PC-3 (cell line): ENCODE results near the gene SNX13. TPM values are rescaled to one million over a fixed set of nuclear protein-coding genes. Genes with fewer than 3 reads are reported as not detected.
A peak's percentile ranks its signal among the peaks of the same experiment; 100 is the strongest.

ENCODE experiments used
- ATAC-seq: fragments of 200-7000 bp; cut with Tn5 transposase; 2 replicates; pipeline ENCODE4 v1.9.1; 2020; ENCODE audit warnings: mild to moderate bottlenecking, moderate library complexity
- BruUV-seq: library from RNA; stranded (reverse); fragments of 400-500 nt; replicated peaks from 2 replicates; lab custom pipeline; 2021; lab: Mats Ljungman, UMichigan
- CTCF ChIA-PET: fragments of 300-600 bp; sonication (Branson Sonifier 250); formaldehyde crosslinking; loops from one replicate; lab custom pipeline; 2022; ENCODE audit warnings: antibody characterized with exemption; lab: Charles Lee
- POLR2A ChIA-PET: fragments of 300-600 bp; sonication (Branson Sonifier 250); formaldehyde crosslinking; loops from one replicate; lab custom pipeline; 2022; ENCODE audit warnings: antibody characterized with exemption; ENCODE audit not compliant: unreplicated experiment; lab: Charles Lee
- DNase-seq: peaks from one replicate; pipeline ENCODE4 v3.0.0-alpha.2; 2015
- H2AFZ ChIP-seq: fragments of 300-600 bp; sonication (generic); 2 replicates; pipeline ENCODE4 v1.6.0; 2016; ENCODE audit warnings: antibody characterized with exemption, low read length
- H3F3A ChIP-seq: fragments of 300-600 bp; sonication (generic); one replicate; pipeline ENCODE4 v1.6.0; 2017; ENCODE audit warnings: antibody characterized with exemption, low read length, control low read depth, mild to moderate bottlenecking; ENCODE audit not compliant: unreplicated experiment
- H3K27ac ChIP-seq: fragments of 300-600 bp; sonication (generic); 2 replicates; pipeline ENCODE4 v1.5.1; 2016; ENCODE audit warnings: mild to moderate bottlenecking, low read length
- H3K27me3 ChIP-seq: fragments of 300-600 bp; sonication (generic); 2 replicates; pipeline ENCODE4 v1.6.1; 2016; ENCODE audit warnings: low read length, mixed read lengths
- H3K36me3 ChIP-seq: fragments of 300-600 bp; sonication (generic); 2 replicates; pipeline ENCODE4 v1.6.1; 2016; ENCODE audit warnings: low read depth, mixed run types, low read length, mixed read lengths
- H3K4me1 ChIP-seq: fragments of 300-600 bp; sonication (generic); 2 replicates; pipeline ENCODE4 v1.5.1; 2016; ENCODE audit warnings: low read length; ENCODE audit not compliant: insufficient read depth
- H3K4me2 ChIP-seq: fragments of 300-600 bp; sonication (generic); 2 replicates; pipeline ENCODE4 v1.6.0; 2016; ENCODE audit warnings: low read length
- H3K4me3 ChIP-seq: fragments of 300-600 bp; sonication (generic); 2 replicates; pipeline ENCODE4 v1.5.1; 2016; ENCODE audit warnings: mild to moderate bottlenecking, low read length, mixed read lengths
- H3K79me2 ChIP-seq: fragments of 300-600 bp; sonication (generic); 2 replicates; pipeline ENCODE4 v1.6.1; 2017; ENCODE audit warnings: low read length, mixed read lengths
- H3K9ac ChIP-seq: fragments of 300-600 bp; sonication (generic); 2 replicates; pipeline ENCODE4 v1.6.0; 2016; ENCODE audit warnings: mild to moderate bottlenecking, low read length
- H3K9me2 ChIP-seq: fragments of 300-600 bp; sonication (generic); replicated peaks from 2 replicates; pipeline ENCODE4 v1.6.1; 2016; ENCODE audit warnings: mixed run types, low read length, mixed read lengths
- H3K9me3 ChIP-seq: fragments of 300-600 bp; sonication (generic); 2 replicates; pipeline ENCODE4 v1.6.1; 2016; ENCODE audit warnings: low read length, mixed read lengths
- H4K20me1 ChIP-seq: fragments of 300-600 bp; sonication (generic); 2 replicates; pipeline ENCODE4 v1.6.1; 2016; ENCODE audit warnings: low read length, mixed read lengths
- CTCF ChIP-seq: fragments of 300-600 bp; sonication (generic); conservative IDR thresholded peaks from 2 replicates; pipeline ENCODE4 v1.5.1; 2017; ENCODE audit warnings: antibody characterized with exemption, low read depth, mild to moderate bottlenecking, low read length
- EZH2 ChIP-seq: fragments of 300-600 bp; sonication (generic); IDR thresholded peaks from one replicate; pipeline ENCODE4 v1.6.1; 2017; ENCODE audit warnings: antibody characterized with exemption, mild to moderate bottlenecking, low read length; ENCODE audit not compliant: unreplicated experiment
- EZH2phosphoT487 ChIP-seq: fragments of 300-600 bp; sonication (generic); IDR thresholded peaks from 2 replicates; pipeline ENCODE4 v1.6.1; 2018; ENCODE audit warnings: mild to moderate bottlenecking, antibody characterized with exemption, low read length, borderline replicate concordance
- intact Hi-C: fragments of 100-400 bp; cut with micrococcal nuclease; formaldehyde crosslinking; loops from 2 replicates; pipeline ENCODE4 v1.9.0; 2023
- total RNA-seq: library from RNA; depleted of rRNA; stranded (reverse); fragments of >200 nt; gene quantifications from 2 replicates; pipeline ENCODE4 v1.2.3, GENCODE V29; 2014

SNX13 gene
- total RNA-seq, 1 experiment from 2014 or later: 33.9 TPM

- no peak overlapping the region for H2AFZ ChIP-seq
- CTCF ChIA-PET: no interaction called here
These were observed 153.9 kb downstream of the SNX13 start for GRCh38 chr7:17786314-17786852.

GRCh38 chr7:17782216-17782549 is 158.1 kb downstream of the SNX13 start:
- H2AFZ ChIP-seq: no peak overlapping the region
- POLR2A ChIA-PET: interaction anchor here (0.7 kb wide), 1 partner anchor 9 kb away, joined by 4 read pairs; no protein-coding TSS in a partner anchor

More at GRCh38 chr7:17786314-17786852, 153.9 kb downstream of the SNX13 start:
- H3K27me3 ChIP-seq: no peaks in the 10 kb centered on the region
- H3K9me3 ChIP-seq: no peaks in the 10 kb centered on the region
- DNase-seq (no peak), ATAC-seq (no peak)
- no peaks in the 10 kb centered on the region for H3F3A ChIP-seq
- H4K20me1 ChIP-seq: no peaks in the 10 kb centered on the region
- no peak overlapping the region for H3K9ac ChIP-seq
- TF ChIP-seq EZH2phosphoT487 (no peak), EZH2 (no peak), CTCF (no peak)
- POLR2A ChIA-PET: interaction anchor here (0.6 kb wide), 1 partner anchor 795 kb away, joined by 8 read pairs; no protein-coding TSS in a partner anchor
- no TSS peak for BruUV-seq
- intact Hi-C loops: no loop called here
- no peak overlapping the region for H3K4me3 ChIP-seq
- no peaks in the 10 kb centered on the region for H3K36me3 ChIP-seq
- H3K27ac ChIP-seq: no peak overlapping the region
- no peaks in the 10 kb centered on the region for H3K9me2 ChIP-seq
- H3K4me2 ChIP-seq: no peak overlapping the region
- no peaks in the 10 kb centered on the region for H3K79me2 ChIP-seq
- peaks cover 24% of the 10 kb centered on the region for H3K4me1 ChIP-seq

GRCh38 chr7:17781491-17782215 is 158.6 kb downstream of the SNX13 start:
- no peaks in the 10 kb centered on the region for H3K79me2 ChIP-seq
- intact Hi-C loops: no loop called here
- no peaks in the 10 kb centered on the region for H3K9me3 ChIP-seq
- H3K9ac ChIP-seq: no peak overlapping the region
- POLR2A ChIA-PET: interaction anchor here (0.7 kb wide), 1 partner anchor 8 kb away, joined by 4 read pairs; no protein-coding TSS in a partner anchor
- CTCF ChIA-PET: no interaction called here
- H4K20me1 ChIP-seq: no peaks in the 10 kb centered on the region
- DNase-seq (peak; percentile 71), ATAC-seq (peak; percentile 73)
- no TSS peak for BruUV-seq
- TF ChIP-seq EZH2 (no peak), CTCF (no peak), EZH2phosphoT487 (no peak)
- peak overlapping the region; percentile 31; the same call in 1 of the 2 replicates for H3K4me2 ChIP-seq
- no peaks in the 10 kb centered on the region for H3K27me3 ChIP-seq
- H3K27ac ChIP-seq: peak overlapping the region; percentile 67
- no peak overlapping the region for H2AFZ ChIP-seq
- H3K9me2 ChIP-seq: no peaks in the 10 kb centered on the region
- H3K36me3 ChIP-seq: no peaks in the 10 kb centered on the region
- no peaks in the 10 kb centered on the region for H3F3A ChIP-seq
- peaks cover 19% of the 10 kb centered on the region for H3K4me1 ChIP-seq
- H3K4me3 ChIP-seq: no peak overlapping the region

More at GRCh38 chr7:17782216-17782549, 158.1 kb downstream of the SNX13 start:
- H3K9me2 ChIP-seq: no peaks in the 10 kb centered on the region
- no TSS peak for BruUV-seq
- CTCF ChIA-PET: no interaction called here
- DNase-seq (no peak), ATAC-seq (no peak)
- no peaks in the 10 kb centered on the region for H4K20me1 ChIP-seq
- no peak overlapping the region for H3K9ac ChIP-seq
- no peaks in the 10 kb centered on the region for H3K27me3 ChIP-seq
- TF ChIP-seq EZH2phosphoT487: no peak
- no peaks in the 10 kb centered on the region for H3F3A ChIP-seq
- peak overlapping the region; percentile 31; the same call in 1 of the 2 replicates for H3K4me2 ChIP-seq
- H3K9me3 ChIP-seq: no peaks in the 10 kb centered on the region
- no peaks in the 10 kb centered on the region for H3K36me3 ChIP-seq
- H3K27ac ChIP-seq: peak overlapping the region; percentile 67
- intact Hi-C loops: no loop called here
- no peak overlapping the region for H3K4me3 ChIP-seq
- H3K4me1 ChIP-seq: peaks cover 21% of the 10 kb centered on the region
- H3K79me2 ChIP-seq: no peaks in the 10 kb centered on the region
